ENCODE results near the gene KRTAP4-12. TPM values are rescaled to one million over a fixed set of nuclear protein-coding genes. Genes with fewer than 3 reads are reported as not detected.

KRTAP4-12 gene
- total and polyA plus RNA-seq, 2 of the 13 experiments (the other 11 are each of a cell fraction or from before 2014, with no cell fraction given), result not detected

- Histone ChIP-seq H3K4me1 (ENCODE audit: insufficient read depth, low read length) (no peaks in the 10 kb centered on the region), H4K20me1 (ENCODE audit: insufficient read depth, low read length) (no peaks in the 10 kb centered on the region), H3K4me3 (replicated peaks in 1 of 3; ENCODE audit: insufficient read depth in 1 of 3, low read depth in 2 of 3, low read length in 3 of 3) (no peak overlapping the region), H3K27ac (ENCODE audit: extremely low read length, insufficient read depth, low read length) (no peak overlapping the region), H3K4me2 (ENCODE audit: low read depth, low read length) (no peak overlapping the region), H3K9ac (ENCODE audit: insufficient read depth, low read depth, low read length) (no peak overlapping the region), H2AFZ (ENCODE audit: low read length) (no peak overlapping the region), H3K79me2 (ENCODE audit: insufficient read depth, low read length) (no peaks in the 10 kb centered on the region), H3K27me3 (ENCODE audit: control insufficient read depth in 1 of 2, insufficient read depth in 2 of 2, low read length in 2 of 2) (peaks cover 2 to 3% of the 10 kb centered on the region in 2 experiments; a peak in 1 of 5 replicates), H3K9me3 (ENCODE audit: low read length) (no peaks in the 10 kb centered on the region), H3K36me3 (replicated peaks in 1 of 2; ENCODE audit: control insufficient read depth in 1 of 2, insufficient read depth in 2 of 2, low read length in 2 of 2) (no peaks in the 10 kb centered on the region)
- POLR2A ChIA-PET, result no interaction called here
- TF ChIP-seq ZNF607 (CRISPR knock-in tag; IDR thresholded peaks at IDR 0.05; ENCODE audit: borderline replicate concordance), result no peak
- TF ChIP-seq ZNF850 (CRISPR knock-in tag; conservative IDR thresholded peaks at IDR 0.05), result no peak
- TF ChIP-seq SKI (IDR thresholded peaks at IDR 0.05; ENCODE audit: partially characterized antibody), result no peak
- no peak for TF ChIP-seq ARHGAP35 (CRISPR knock-in tag; IDR thresholded peaks at IDR 0.05; ENCODE audit: borderline replicate concordance)
- TF ChIP-seq PLRG1 (conservative IDR thresholded peaks at IDR 0.05), result no peak
- no peak for TF ChIP-seq HMGXB4 (CRISPR knock-in tag; IDR thresholded peaks at IDR 0.05; ENCODE audit: borderline replicate concordance in 1 of 2, low read depth in 1 of 2)
- no peak for TF ChIP-seq ZNF614 (CRISPR knock-in tag; IDR thresholded peaks at IDR 0.05; ENCODE audit: borderline replicate concordance)
- TF ChIP-seq BCL3 (CRISPR knock-in tag; IDR thresholded peaks at IDR 0.05), result no peak
- BruUV-seq (replicated peaks), result no TSS peak
- FAIRE-seq, result no peak
- intact Hi-C loops (cut with micrococcal nuclease; ENCODE audit: unreplicated experiment) (no loop called here), in situ Hi-C loops (cut with HindIII; ENCODE audit: extremely low pct_ligation_motif_present, low pct_unique_long_range_greater_than_20kb) (no loop called here)
- no peak for DNase-seq (ENCODE audit: low spot score)
- no peak for ATAC-seq
- WGBS (ENCODE audit: low lambda C conversion rate), result 26% methylated on average over 7 of the region's 7 CpGs
- CTCF ChIA-PET (ENCODE audit: low intra/inter-chr PET ratio, low total read pairs), result no interaction called here
Observed at GRCh38 chr17:41163828-41164227, 39.8 kb upstream of the KRTAP4-12 start.
